Stimulated activated CD8-positive, alpha-beta memory T cell treated with anti-CD3 and anti-CD28 coated beads, Interleukin-7, amount 100 ng/mL, for 4 hours (primary cell): ENCODE results near the gene ZNF835.
"Not testable (repeated sequence)": the region's sequence is repeated elsewhere in the genome, so short reads cannot be mapped to it uniquely, and the experiment has no call there.

Source experiments
- DNase-seq, 2 donors: peaks; one replicate each; pipeline ENCODE4 v3.0.0-alpha.2; 2020; ENCODE audit warnings: low read depth in 2 of 2

Gene ZNF835

GRCh38 chr19:56671613-56671994 lies at the start of gene ZNF835:
Gene ZNF835, minus strand, starts transcription at chr19:56671757. Its CDS starts 6,559 bp downstream, at chr19:56665198.
- peak; percentile 61 to 74 for DNase-seq

- DNase-seq: no peak
Observed at GRCh38 chr19:56720281-56720680, 48.7 kb upstream of the ZNF835 start.

- no peak for DNase-seq
Observed at GRCh38 chr19:56718231-56718630, 46.7 kb upstream of the ZNF835 start.

GRCh38 chr19:56712611-56713276 lies 41.2 kb upstream of the ZNF835 start:
- no peak for DNase-seq

- no peak for DNase-seq
Observed at GRCh38 chr19:56710437-56710836, 38.9 kb upstream of the ZNF835 start.

- DNase-seq: no peak
Observed at GRCh38 chr19:56707821-56708220, 36.3 kb upstream of the ZNF835 start.

- no peak for DNase-seq
Observed at GRCh38 chr19:56705939-56706338, 34.4 kb upstream of the ZNF835 start.

- no peak for DNase-seq
Observed at GRCh38 chr19:56701895-56702294, 30.3 kb upstream of the ZNF835 start.

GRCh38 chr19:56699552-56699951 lies 28.0 kb upstream of the ZNF835 start:
- DNase-seq: no peak

GRCh38 chr19:56692206-56692895 lies 20.8 kb upstream of the ZNF835 start:
- DNase-seq: no peak

GRCh38 chr19:56690670-56691069 lies 19.1 kb upstream of the ZNF835 start:
- no peak for DNase-seq

- no peak for DNase-seq
Observed at GRCh38 chr19:56689198-56689597, 17.6 kb upstream of the ZNF835 start.

GRCh38 chr19:56687031-56687430 lies 15.5 kb upstream of the ZNF835 start:
- DNase-seq: no peak

GRCh38 chr19:56683116-56683515 lies 11.6 kb upstream of the ZNF835 start:
- DNase-seq: no peak

GRCh38 chr19:56681702-56682101 lies 10.1 kb upstream of the ZNF835 start:
- no peak for DNase-seq

- DNase-seq: no peak
Observed at GRCh38 chr19:56678205-56678604, 6.6 kb upstream of the ZNF835 start.

GRCh38 chr19:56672610-56673009 lies 1.1 kb upstream of the ZNF835 start:
- DNase-seq: not testable (repeated sequence)

- no peak for DNase-seq
Observed at GRCh38 chr19:56670961-56671612, 470 bp downstream of the ZNF835 start.

GRCh38 chr19:56670401-56670960 lies 1.1 kb downstream of the ZNF835 start:
- no peak for DNase-seq

GRCh38 chr19:56668676-56669075 lies 2.9 kb downstream of the ZNF835 start:
- DNase-seq: no peak

- no peak for DNase-seq
Observed at GRCh38 chr19:56667311-56667870, 4.2 kb downstream of the ZNF835 start.

- DNase-seq: no peak
Observed at GRCh38 chr19:56664511-56664910, 7.0 kb downstream of the ZNF835 start.
